HepG2 (cell line): ENCODE measurements around the gene CAMSAP2. TPM values are rescaled to one million over a fixed set of nuclear protein-coding genes. Genes with fewer than 3 reads are reported as not detected.
A peak's percentile ranks its signal among the peaks of the same experiment; 100 is the strongest.

Experiments used
- PHF21A ChIP-seq: sonication (generic); formaldehyde crosslinking; IDR thresholded peaks from 2 replicates; pipeline ENCODE4 v1.5.0; 2020; ENCODE audit warnings: mild to moderate bottlenecking, missing genetic modification reagents
- PPARG ChIP-seq: conservative IDR thresholded peaks from 2 replicates; pipeline ENCODE4 v1.6.1; 2016; ENCODE audit warnings: missing biosample characterization, missing genetic modification reagents
- ZNF562 ChIP-seq: sonication (generic); formaldehyde crosslinking; IDR thresholded peaks from 2 replicates; pipeline ENCODE4 v1.8.0; 2022; ENCODE audit warnings: missing genetic modification reagents, borderline replicate concordance
- ZNF772 ChIP-seq: sonication (generic); formaldehyde crosslinking; IDR thresholded peaks from 2 replicates; pipeline ENCODE4 v1.5.0; 2020; ENCODE audit warnings: mild to moderate bottlenecking, missing genetic modification reagents
- polyA plus RNA-seq, 8 experiments: library from polyadenylated mRNA; depleted of rRNA in 3 of 8; stranded (reverse) in 7 of 8; unstranded in 1 of 8; fragments of >200 nt; fragmentation: Illumina TruSeq in 4 of 8; extraction: Trizol in 4 of 8; gene quantifications; 2 replicates each; pipeline versions ENCODE4 v1.2.1 to v1.2.3, GENCODE V29; 2011 to 2016; ENCODE audit warnings: low read depth in 4 of 8, missing spikeins in 1 of 8, mixed read lengths in 1 of 8; ENCODE audit not compliant: insufficient read depth in 1 of 8
- total RNA-seq, 5 experiments: library from RNA; depleted of rRNA; stranded (reverse); fragments of >200 nt; fragmentation: Illumina TruSeq; extraction: Trizol; gene quantifications; 2 replicates each; pipeline ENCODE4 v1.2.3, GENCODE V29; 2016; ENCODE audit warnings: low read depth in 1 of 5
- TF ChIP-seq, protein P1 (sequence below): sonication (generic); formaldehyde crosslinking; IDR thresholded peaks from 2 replicates; pipeline ENCODE4 v1.4.0; 2020; ENCODE audit warnings: missing genetic modification reagents, borderline replicate concordance
- TF ChIP-seq, protein P2 (sequence below): sonication (generic); formaldehyde crosslinking; conservative IDR thresholded peaks from 2 replicates; pipeline ENCODE4 v1.4.0; 2020; ENCODE audit warnings: mild to moderate bottlenecking, missing genetic modification reagents, moderate library complexity
- TF ChIP-seq, protein P3 (sequence below): IDR thresholded peaks from 2 replicates; pipeline ENCODE4 v1.6.1; 2012; ENCODE audit warnings: low read length, improper control_type of control experiment
- TF ChIP-seq, protein P4 (sequence below), 2 experiments: sonication (generic) in 1 of 2; formaldehyde crosslinking in 1 of 2; IDR thresholded peaks; 2 replicates each; pipeline versions ENCODE4 v1.6.1 to v1.9.0; 2014 to 2022; ENCODE audit warnings: antibody characterized with exemption in 1 of 2, borderline replicate concordance in 1 of 2, inconsistent platforms in 1 of 2, low read depth in 1 of 2, missing genetic modification reagents in 1 of 2

CAMSAP2 gene
- total and polyA plus RNA-seq, 2 of the 13 experiments (the other 11 are each of a cell fraction or from before 2014, with no cell fraction given): 3.4 to 8.2 TPM

DNA sequence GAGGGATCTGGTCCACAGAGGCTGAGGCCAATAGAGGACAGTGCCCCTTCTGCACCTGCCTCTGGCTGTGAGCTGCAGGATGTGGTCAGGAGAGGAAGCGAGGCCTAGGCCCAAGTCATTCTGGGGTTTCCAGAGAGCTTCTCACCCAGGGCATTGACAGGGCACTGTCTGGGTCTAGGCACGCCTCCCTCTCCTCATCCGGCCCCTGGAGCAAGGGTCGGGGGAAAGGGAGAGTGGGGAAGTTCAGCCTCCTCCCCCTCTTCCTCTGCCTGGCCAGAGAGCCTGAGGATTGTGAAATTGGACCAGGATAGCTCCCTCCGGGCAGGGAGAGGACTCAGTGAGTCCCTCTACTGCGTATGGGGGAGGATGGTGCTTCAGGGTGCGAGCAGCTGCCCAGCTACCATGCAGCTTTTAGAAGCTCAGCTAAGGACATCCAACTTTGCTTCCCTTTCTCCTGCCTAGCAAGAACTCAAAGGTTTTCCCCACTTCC is 149.7 kb downstream of the CAMSAP2 start (continued):
- TF ChIP-seq, protein P1, sequence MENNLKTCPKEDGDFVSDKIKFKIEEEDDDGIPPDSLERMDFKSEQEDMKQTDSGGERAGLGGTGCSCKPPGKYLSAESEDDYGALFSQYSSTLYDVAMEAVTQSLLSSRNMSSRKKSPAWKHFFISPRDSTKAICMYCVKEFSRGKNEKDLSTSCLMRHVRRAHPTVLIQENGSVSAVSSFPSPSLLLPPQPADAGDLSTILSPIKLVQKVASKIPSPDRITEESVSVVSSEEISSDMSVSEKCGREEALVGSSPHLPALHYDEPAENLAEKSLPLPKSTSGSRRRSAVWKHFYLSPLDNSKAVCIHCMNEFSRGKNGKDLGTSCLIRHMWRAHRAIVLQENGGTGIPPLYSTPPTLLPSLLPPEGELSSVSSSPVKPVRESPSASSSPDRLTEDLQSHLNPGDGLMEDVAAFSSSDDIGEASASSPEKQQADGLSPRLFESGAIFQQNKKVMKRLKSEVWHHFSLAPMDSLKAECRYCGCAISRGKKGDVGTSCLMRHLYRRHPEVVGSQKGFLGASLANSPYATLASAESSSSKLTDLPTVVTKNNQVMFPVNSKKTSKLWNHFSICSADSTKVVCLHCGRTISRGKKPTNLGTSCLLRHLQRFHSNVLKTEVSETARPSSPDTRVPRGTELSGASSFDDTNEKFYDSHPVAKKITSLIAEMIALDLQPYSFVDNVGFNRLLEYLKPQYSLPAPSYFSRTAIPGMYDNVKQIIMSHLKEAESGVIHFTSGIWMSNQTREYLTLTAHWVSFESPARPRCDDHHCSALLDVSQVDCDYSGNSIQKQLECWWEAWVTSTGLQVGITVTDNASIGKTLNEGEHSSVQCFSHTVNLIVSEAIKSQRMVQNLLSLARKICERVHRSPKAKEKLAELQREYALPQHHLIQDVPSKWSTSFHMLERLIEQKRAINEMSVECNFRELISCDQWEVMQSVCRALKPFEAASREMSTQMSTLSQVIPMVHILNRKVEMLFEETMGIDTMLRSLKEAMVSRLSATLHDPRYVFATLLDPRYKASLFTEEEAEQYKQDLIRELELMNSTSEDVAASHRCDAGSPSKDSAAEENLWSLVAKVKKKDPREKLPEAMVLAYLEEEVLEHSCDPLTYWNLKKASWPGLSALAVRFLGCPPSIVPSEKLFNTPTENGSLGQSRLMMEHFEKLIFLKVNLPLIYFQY (CRISPR knock-in tag): no peak
- 0 out of 2 replicates have a peak, but pooled peaks have one; percentile 45 for TF ChIP-seq PHF21A
- TF ChIP-seq, protein P2, sequence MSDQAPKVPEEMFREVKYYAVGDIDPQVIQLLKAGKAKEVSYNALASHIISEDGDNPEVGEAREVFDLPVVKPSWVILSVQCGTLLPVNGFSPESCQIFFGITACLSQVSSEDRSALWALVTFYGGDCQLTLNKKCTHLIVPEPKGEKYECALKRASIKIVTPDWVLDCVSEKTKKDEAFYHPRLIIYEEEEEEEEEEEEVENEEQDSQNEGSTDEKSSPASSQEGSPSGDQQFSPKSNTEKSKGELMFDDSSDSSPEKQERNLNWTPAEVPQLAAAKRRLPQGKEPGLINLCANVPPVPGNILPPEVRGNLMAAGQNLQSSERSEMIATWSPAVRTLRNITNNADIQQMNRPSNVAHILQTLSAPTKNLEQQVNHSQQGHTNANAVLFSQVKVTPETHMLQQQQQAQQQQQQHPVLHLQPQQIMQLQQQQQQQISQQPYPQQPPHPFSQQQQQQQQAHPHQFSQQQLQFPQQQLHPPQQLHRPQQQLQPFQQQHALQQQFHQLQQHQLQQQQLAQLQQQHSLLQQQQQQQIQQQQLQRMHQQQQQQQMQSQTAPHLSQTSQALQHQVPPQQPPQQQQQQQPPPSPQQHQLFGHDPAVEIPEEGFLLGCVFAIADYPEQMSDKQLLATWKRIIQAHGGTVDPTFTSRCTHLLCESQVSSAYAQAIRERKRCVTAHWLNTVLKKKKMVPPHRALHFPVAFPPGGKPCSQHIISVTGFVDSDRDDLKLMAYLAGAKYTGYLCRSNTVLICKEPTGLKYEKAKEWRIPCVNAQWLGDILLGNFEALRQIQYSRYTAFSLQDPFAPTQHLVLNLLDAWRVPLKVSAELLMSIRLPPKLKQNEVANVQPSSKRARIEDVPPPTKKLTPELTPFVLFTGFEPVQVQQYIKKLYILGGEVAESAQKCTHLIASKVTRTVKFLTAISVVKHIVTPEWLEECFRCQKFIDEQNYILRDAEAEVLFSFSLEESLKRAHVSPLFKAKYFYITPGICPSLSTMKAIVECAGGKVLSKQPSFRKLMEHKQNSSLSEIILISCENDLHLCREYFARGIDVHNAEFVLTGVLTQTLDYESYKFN (CRISPR knock-in tag): peak; percentile 55
- no peak for TF ChIP-seq ZNF562 (CRISPR knock-in tag)
- TF ChIP-seq PPARG: peak; percentile 23; the same call in 1 of the 2 replicates
- TF ChIP-seq, protein P3, sequence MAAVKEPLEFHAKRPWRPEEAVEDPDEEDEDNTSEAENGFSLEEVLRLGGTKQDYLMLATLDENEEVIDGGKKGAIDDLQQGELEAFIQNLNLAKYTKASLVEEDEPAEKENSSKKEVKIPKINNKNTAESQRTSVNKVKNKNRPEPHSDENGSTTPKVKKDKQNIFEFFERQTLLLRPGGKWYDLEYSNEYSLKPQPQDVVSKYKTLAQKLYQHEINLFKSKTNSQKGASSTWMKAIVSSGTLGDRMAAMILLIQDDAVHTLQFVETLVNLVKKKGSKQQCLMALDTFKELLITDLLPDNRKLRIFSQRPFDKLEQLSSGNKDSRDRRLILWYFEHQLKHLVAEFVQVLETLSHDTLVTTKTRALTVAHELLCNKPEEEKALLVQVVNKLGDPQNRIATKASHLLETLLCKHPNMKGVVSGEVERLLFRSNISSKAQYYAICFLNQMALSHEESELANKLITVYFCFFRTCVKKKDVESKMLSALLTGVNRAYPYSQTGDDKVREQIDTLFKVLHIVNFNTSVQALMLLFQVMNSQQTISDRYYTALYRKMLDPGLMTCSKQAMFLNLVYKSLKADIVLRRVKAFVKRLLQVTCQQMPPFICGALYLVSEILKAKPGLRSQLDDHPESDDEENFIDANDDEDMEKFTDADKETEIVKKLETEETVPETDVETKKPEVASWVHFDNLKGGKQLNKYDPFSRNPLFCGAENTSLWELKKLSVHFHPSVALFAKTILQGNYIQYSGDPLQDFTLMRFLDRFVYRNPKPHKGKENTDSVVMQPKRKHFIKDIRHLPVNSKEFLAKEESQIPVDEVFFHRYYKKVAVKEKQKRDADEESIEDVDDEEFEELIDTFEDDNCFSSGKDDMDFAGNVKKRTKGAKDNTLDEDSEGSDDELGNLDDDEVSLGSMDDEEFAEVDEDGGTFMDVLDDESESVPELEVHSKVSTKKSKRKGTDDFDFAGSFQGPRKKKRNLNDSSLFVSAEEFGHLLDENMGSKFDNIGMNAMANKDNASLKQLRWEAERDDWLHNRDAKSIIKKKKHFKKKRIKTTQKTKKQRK: no peak
- TF ChIP-seq ZNF772 (CRISPR knock-in tag): no peak
- TF ChIP-seq, protein P4, sequence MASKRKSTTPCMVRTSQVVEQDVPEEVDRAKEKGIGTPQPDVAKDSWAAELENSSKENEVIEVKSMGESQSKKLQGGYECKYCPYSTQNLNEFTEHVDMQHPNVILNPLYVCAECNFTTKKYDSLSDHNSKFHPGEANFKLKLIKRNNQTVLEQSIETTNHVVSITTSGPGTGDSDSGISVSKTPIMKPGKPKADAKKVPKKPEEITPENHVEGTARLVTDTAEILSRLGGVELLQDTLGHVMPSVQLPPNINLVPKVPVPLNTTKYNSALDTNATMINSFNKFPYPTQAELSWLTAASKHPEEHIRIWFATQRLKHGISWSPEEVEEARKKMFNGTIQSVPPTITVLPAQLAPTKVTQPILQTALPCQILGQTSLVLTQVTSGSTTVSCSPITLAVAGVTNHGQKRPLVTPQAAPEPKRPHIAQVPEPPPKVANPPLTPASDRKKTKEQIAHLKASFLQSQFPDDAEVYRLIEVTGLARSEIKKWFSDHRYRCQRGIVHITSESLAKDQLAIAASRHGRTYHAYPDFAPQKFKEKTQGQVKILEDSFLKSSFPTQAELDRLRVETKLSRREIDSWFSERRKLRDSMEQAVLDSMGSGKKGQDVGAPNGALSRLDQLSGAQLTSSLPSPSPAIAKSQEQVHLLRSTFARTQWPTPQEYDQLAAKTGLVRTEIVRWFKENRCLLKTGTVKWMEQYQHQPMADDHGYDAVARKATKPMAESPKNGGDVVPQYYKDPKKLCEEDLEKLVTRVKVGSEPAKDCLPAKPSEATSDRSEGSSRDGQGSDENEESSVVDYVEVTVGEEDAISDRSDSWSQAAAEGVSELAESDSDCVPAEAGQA (IDR thresholded peaks at IDR 0.05; ENCODE audit: low read depth): no peak
- TF ChIP-seq, protein P4 (CRISPR knock-in tag; IDR thresholded peaks at IDR 0.05; ENCODE audit: borderline replicate concordance): no peak
